Endothelial cell of umbilical vein (primary cell): ENCODE data around the gene MINDY4B. TPM values are rescaled to one million over a fixed set of nuclear protein-coding genes. Genes with fewer than 3 reads are reported as not detected.

Experiments used
- BruUV-seq: library from RNA; stranded (reverse); fragments of 400-500 nt; replicated peaks from 2 replicates; lab custom pipeline; 2021; lab: Mats Ljungman, UMichigan
- CTCF ChIA-PET: fragments of 300-600, 350-600 bp; sonication (Branson Sonifier 250); formaldehyde crosslinking; loops from one replicate; lab custom pipeline; 2021; ENCODE audit warnings: antibody characterized with exemption, inconsistent platforms; lab: Charles Lee
- POLR2A ChIA-PET: fragments of 300-600, 350-600 bp; sonication (Branson Sonifier 250); formaldehyde crosslinking; loops from one replicate; lab custom pipeline; 2021; ENCODE audit warnings: antibody characterized with exemption, inconsistent platforms; lab: Charles Lee
- DNase-seq: peaks from one replicate; pipeline ENCODE4 v3.0.0-alpha.2; 2011; ENCODE audit warnings: low read depth, low spot score
- FAIRE-seq: peaks from 2 replicates; lab custom pipeline; 2011; peaks lifted over from hg19 to GRCh38; lab: Jason Lieb, UNC
- H2AFZ ChIP-seq: 2 replicates; pipeline ENCODE4 v1.6.0; 2012; ENCODE audit warnings: low read depth, low read length, control low read depth, inconsistent platforms
- H3K27ac ChIP-seq: 2 replicates; pipeline ENCODE4 v1.5.1; 2011; ENCODE audit warnings: low read depth, mild to moderate bottlenecking, control low read depth, low read length, moderate library complexity; ENCODE audit not compliant: insufficient read depth
- H3K27me3 ChIP-seq, 2 experiments: 2 replicates each; pipeline versions ENCODE4 v1.6.0 to v1.6.1; 2011; ENCODE audit warnings: low read length in 2 of 2, mixed read lengths in 1 of 2; ENCODE audit not compliant: control insufficient read depth in 2 of 2, insufficient read depth in 2 of 2
- H3K36me3 ChIP-seq, 2 experiments: 2 replicates in 1 of 2; 3 replicates in 1 of 2; pipeline ENCODE4 v1.5.1; 2011; ENCODE audit warnings: low read length in 2 of 2, mild to moderate bottlenecking in 1 of 2, moderate library complexity in 1 of 2; ENCODE audit not compliant: control insufficient read depth in 2 of 2, insufficient read depth in 2 of 2; ENCODE audit errors: extremely low read depth in 1 of 2
- H3K4me1 ChIP-seq: 3 replicates; pipeline ENCODE4 v1.5.1; 2011; ENCODE audit warnings: mild to moderate bottlenecking, low read length; ENCODE audit not compliant: control insufficient read depth, insufficient read depth; ENCODE audit errors: extremely low read depth
- H3K4me2 ChIP-seq: 2 replicates; pipeline ENCODE4 v1.6.1; 2011; ENCODE audit warnings: low read length, control low read depth, mixed read lengths; ENCODE audit not compliant: insufficient read depth
- H3K4me3 ChIP-seq, 3 experiments: fragments of 200-600 bp in 1 of 3; sonication (generic), shearing (Covaris generic) in 1 of 3; replicated peaks in 1 of 3; 2 replicates each; pipeline ENCODE4 v1.5.1; 2011 to 2016; ENCODE audit warnings: control low read depth in 3 of 3, low read length in 3 of 3, mild to moderate bottlenecking in 2 of 3, inconsistent platforms in 1 of 3, low read depth in 1 of 3, moderate library complexity in 1 of 3; ENCODE audit not compliant: insufficient read depth in 1 of 3
- H3K79me2 ChIP-seq: 2 replicates; pipeline ENCODE4 v1.6.0; 2012; ENCODE audit warnings: low read length, inconsistent platforms; ENCODE audit not compliant: control insufficient read depth, insufficient read depth
- H3K9ac ChIP-seq: replicated peaks from 2 replicates; pipeline ENCODE3; 2011; ENCODE audit warnings: low read length, control low read depth; ENCODE audit not compliant: insufficient read depth; ENCODE audit errors: extremely low read depth
- H3K9me1 ChIP-seq: replicated peaks from 3 replicates; pipeline ENCODE4 v1.6.0; 2011; ENCODE audit warnings: mild to moderate bottlenecking, low read length; ENCODE audit not compliant: control insufficient read depth, insufficient read depth; ENCODE audit errors: extremely low read depth
- H3K9me3 ChIP-seq: replicated peaks from 2 replicates; pipeline ENCODE4 v1.5.1; 2012; ENCODE audit warnings: low read length, inconsistent platforms; ENCODE audit not compliant: control insufficient read depth, insufficient read depth
- H4K20me1 ChIP-seq: replicated peaks from 2 replicates; pipeline ENCODE3; 2011; ENCODE audit warnings: mild to moderate bottlenecking, low read length; ENCODE audit not compliant: control insufficient read depth, insufficient read depth; ENCODE audit errors: extremely low read depth
- EZH2 ChIP-seq: IDR thresholded peaks from 2 replicates; pipeline ENCODE4 v1.6.1; 2012; ENCODE audit warnings: borderline replicate concordance, low read depth, mild to moderate bottlenecking, moderate library complexity, low read length, inconsistent platforms; ENCODE audit not compliant: severe bottlenecking
- FOS ChIP-seq: IDR thresholded peaks from 2 replicates; pipeline ENCODE4 v1.6.1; 2011; ENCODE audit warnings: mild to moderate bottlenecking, low read length, moderate library complexity, borderline replicate concordance; ENCODE audit not compliant: insufficient read depth
- GATA2 ChIP-seq: IDR thresholded peaks from 2 replicates; pipeline ENCODE4 v1.7.0; 2011; ENCODE audit warnings: low read depth, mild to moderate bottlenecking, moderate library complexity, mixed read lengths, low read length; ENCODE audit not compliant: insufficient read length, insufficient read depth
- JUN ChIP-seq: IDR thresholded peaks from 2 replicates; pipeline ENCODE4 v1.6.1; 2011; ENCODE audit warnings: borderline replicate concordance, low read depth; ENCODE audit not compliant: insufficient read length, insufficient read depth
- MYC ChIP-seq: IDR thresholded peaks from one replicate; pipeline ENCODE4 v1.6.1; 2011; ENCODE audit warnings: mild to moderate bottlenecking, low read depth, low read length
- POLR2A ChIP-seq: IDR thresholded peaks from 2 replicates; pipeline ENCODE4 v1.6.1; 2012; ENCODE audit warnings: low read depth, mild to moderate bottlenecking, control low read depth, low read length
- POLR2AphosphoS5 ChIP-seq: IDR thresholded peaks from 2 replicates; pipeline ENCODE4 v1.6.1; 2012; ENCODE audit warnings: low read depth, mild to moderate bottlenecking, control low read depth, low read length, moderate library complexity; ENCODE audit not compliant: insufficient read depth
- dilution Hi-C: fragments of 300-500 bp; cut with MboI; formaldehyde crosslinking; loops from one replicate; pipeline ENCODE4 v1.15.0; 2019; ENCODE audit warnings: low sequenced_read_pairs; ENCODE audit not compliant: extremely low pct_ligation_motif_present
- intact Hi-C: fragments of 100-400 bp; cut with micrococcal nuclease; formaldehyde crosslinking; loops from one replicate; pipeline ENCODE4 v1.10.0; 2022
- polyA plus RNA-seq, 4 experiments: library from polyadenylated mRNA; depleted of rRNA in 3 of 4; stranded (reverse) in 3 of 4; unstranded in 1 of 4; fragments of >200 nt; gene quantifications; 2 replicates each; pipeline versions ENCODE4 v1.2.1 to v1.2.3, GENCODE V29; 2011 to 2012; ENCODE audit warnings: missing spikeins in 1 of 4
- total RNA-seq: library from RNA; stranded (reverse); gene quantifications from 2 replicates; pipeline ENCODE4 v1.2.3, GENCODE V29; 2021
- TF ChIP-seq, protein P1 (sequence below), 2 donors: IDR thresholded peaks; 1 replicate in 1 of 2; 2 replicates in 1 of 2; pipeline ENCODE4 v1.5.1; 2011; ENCODE audit warnings: low read length in 2 of 2, mild to moderate bottlenecking in 2 of 2, moderate library complexity in 2 of 2, control low read depth in 1 of 2, inconsistent platforms in 1 of 2, low read depth in 1 of 2; ENCODE audit not compliant: insufficient read depth in 1 of 2; ENCODE audit errors: extremely low read depth in 1 of 2
- TF ChIP-seq, protein P2 (sequence below): IDR thresholded peaks from 2 replicates; pipeline ENCODE4 v1.6.1; 2011; ENCODE audit not compliant: insufficient read depth, insufficient read length

The MINDY4B gene
- total and polyA plus RNA-seq, 2 donors (not counting 3 experiments of a cell fraction or from before 2014, with no cell fraction given), result not detected

DNA sequence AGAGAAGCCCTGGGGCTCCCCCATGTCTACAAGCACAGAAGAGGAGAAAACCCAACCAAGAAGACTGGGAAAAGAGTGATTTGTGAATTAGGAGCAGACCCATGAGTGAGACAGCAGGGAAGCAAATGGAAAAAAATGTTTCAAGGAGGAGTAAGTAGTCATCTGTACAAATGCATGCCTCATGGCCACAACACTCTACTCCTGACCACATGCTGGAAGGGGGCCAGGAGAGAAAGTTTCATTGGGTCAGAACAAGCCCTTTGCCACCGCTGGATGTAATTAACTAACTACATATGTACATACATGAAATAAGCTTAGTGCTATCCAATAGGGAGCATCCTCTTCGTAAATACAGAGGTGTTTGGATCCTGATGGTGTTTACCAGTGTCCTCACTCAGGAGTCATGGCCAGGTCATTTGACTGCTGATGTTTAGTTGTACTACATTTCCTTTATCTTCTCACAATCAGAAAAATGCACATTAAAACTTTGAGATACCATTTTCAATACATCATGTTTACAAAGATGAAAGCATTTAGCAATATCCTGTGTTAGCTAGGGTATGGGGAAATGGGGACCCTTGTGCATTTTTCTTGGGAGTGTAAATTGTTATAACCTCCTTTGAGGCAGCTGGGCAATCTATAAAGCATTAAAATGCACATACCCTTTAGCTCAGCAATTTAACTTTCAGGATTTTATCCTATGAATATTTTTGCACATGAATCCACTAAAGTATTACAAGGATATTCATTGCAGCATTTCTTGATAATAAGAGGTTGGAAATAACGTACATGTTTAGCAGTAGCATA is 40.2 kb upstream of the MINDY4B start:
- BruUV-seq, result no TSS peak
- TF ChIP-seq POLR2AphosphoS5 (no peak), JUN (no peak)
- ChIA-PET CTCF (no interaction called here), POLR2A (no interaction called here)
- intact Hi-C loops, result no loop called here
- H3K4me1 ChIP-seq, result no peaks in the 10 kb centered on the region
- H3K4me2 ChIP-seq, result no peak overlapping the region
- H3K27me3 ChIP-seq, result no peaks in the 10 kb centered on the region
- dilution Hi-C loops, result no loop called here
- no peaks in the 10 kb centered on the region for H3K9me3 ChIP-seq
- no peaks in the 10 kb centered on the region for H3K36me3 ChIP-seq
- H4K20me1 ChIP-seq, result no peaks in the 10 kb centered on the region
- DNase-seq (no peak), FAIRE-seq (no peak)
- H3K9me1 ChIP-seq, result no peaks in the 10 kb centered on the region
- H2AFZ ChIP-seq, result no peak overlapping the region
- H3K9ac ChIP-seq, result no peak overlapping the region
- no peak overlapping the region for H3K27ac ChIP-seq
- H3K79me2 ChIP-seq, result no peaks in the 10 kb centered on the region
- no peak overlapping the region for H3K4me3 ChIP-seq

DNA sequence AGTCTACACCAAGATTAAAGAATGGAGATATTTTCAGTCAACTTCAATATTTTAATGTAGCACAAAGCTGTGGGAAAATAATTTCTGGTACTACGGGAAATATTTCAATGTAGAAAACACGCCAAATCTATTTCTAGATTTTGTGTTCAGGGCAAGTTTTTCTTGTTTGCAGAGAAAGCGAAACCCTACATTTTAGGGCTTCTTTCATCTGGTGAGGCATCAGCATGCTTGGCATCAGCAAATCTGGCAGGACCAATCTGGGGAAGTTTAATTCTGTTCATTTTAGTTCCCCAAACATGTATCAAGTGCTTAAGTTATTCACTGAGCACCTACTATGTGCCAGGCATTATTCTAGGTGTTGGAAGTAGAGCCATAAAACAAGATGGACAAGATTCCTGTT is 37.0 kb upstream of the MINDY4B start:
- H3K9me3 ChIP-seq, result no peaks in the 10 kb centered on the region
- H3K9me1 ChIP-seq, result no peaks in the 10 kb centered on the region
- no peaks in the 10 kb centered on the region for H3K79me2 ChIP-seq
- DNase-seq (no peak), FAIRE-seq (no peak)
- H3K36me3 ChIP-seq, result no peaks in the 10 kb centered on the region
- no peaks in the 10 kb centered on the region for H3K4me1 ChIP-seq
- no peaks in the 10 kb centered on the region for H3K27me3 ChIP-seq
- no peak overlapping the region for H3K4me3 ChIP-seq
- H3K27ac ChIP-seq, result no peak overlapping the region
- BruUV-seq, result no TSS peak
- no peak overlapping the region for H2AFZ ChIP-seq
- TF ChIP-seq POLR2A (no peak), FOS (no peak), POLR2AphosphoS5 (no peak), GATA2 (no peak), MYC (no peak), EZH2 (no peak), JUN (no peak)
- TF ChIP-seq, protein P1, sequence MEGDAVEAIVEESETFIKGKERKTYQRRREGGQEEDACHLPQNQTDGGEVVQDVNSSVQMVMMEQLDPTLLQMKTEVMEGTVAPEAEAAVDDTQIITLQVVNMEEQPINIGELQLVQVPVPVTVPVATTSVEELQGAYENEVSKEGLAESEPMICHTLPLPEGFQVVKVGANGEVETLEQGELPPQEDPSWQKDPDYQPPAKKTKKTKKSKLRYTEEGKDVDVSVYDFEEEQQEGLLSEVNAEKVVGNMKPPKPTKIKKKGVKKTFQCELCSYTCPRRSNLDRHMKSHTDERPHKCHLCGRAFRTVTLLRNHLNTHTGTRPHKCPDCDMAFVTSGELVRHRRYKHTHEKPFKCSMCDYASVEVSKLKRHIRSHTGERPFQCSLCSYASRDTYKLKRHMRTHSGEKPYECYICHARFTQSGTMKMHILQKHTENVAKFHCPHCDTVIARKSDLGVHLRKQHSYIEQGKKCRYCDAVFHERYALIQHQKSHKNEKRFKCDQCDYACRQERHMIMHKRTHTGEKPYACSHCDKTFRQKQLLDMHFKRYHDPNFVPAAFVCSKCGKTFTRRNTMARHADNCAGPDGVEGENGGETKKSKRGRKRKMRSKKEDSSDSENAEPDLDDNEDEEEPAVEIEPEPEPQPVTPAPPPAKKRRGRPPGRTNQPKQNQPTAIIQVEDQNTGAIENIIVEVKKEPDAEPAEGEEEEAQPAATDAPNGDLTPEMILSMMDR (IDR thresholded peaks at IDR 0.05; ENCODE audit: extremely low read depth in 1 of 2, insufficient read depth in 1 of 2, low read depth in 1 of 2, low read length in 2 of 2), result no peak
- TF ChIP-seq, protein P2, sequence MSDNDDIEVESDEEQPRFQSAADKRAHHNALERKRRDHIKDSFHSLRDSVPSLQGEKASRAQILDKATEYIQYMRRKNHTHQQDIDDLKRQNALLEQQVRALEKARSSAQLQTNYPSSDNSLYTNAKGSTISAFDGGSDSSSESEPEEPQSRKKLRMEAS, result no peak
- H3K4me2 ChIP-seq, result no peak overlapping the region
- H4K20me1 ChIP-seq, result no peaks in the 10 kb centered on the region
- no peak overlapping the region for H3K9ac ChIP-seq
- intact Hi-C loops, result no loop called here
- CTCF ChIA-PET, result no interaction called here
- dilution Hi-C loops, result no loop called here
- POLR2A ChIA-PET, result no interaction called here
